ENCODE data around the gene CCL25.

- TF ChIP-seq CTCF (IDR thresholded peaks at IDR 0.05) (peak in 2 of 6 experiments; percentile 7 to 30), POLR2A (IDR thresholded peaks at IDR 0.05) (no peak)
Observed at GRCh38 chr19:8069096-8069973, 16.8 kb downstream of the CCL25 start.
